ENCODE measurements around the gene TMEM229A.

DNA sequence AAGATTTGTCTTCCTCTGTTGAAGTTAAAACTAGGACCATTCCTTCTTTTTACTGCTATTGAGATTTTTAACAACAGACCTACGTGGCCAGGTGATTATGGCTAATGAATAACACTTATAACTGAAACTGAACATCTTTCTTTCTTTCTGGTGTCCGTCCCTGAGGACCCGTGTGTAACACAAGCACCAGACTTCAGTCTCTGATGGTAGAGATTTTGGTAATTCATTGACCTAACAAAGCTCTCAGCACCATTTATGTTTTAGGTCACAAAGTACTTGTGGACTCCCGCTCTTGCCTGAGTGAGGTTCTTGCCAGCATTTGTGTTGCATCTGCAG is 40.4 kb upstream of the TMEM229A start:
- TF ChIP-seq, protein P1, sequence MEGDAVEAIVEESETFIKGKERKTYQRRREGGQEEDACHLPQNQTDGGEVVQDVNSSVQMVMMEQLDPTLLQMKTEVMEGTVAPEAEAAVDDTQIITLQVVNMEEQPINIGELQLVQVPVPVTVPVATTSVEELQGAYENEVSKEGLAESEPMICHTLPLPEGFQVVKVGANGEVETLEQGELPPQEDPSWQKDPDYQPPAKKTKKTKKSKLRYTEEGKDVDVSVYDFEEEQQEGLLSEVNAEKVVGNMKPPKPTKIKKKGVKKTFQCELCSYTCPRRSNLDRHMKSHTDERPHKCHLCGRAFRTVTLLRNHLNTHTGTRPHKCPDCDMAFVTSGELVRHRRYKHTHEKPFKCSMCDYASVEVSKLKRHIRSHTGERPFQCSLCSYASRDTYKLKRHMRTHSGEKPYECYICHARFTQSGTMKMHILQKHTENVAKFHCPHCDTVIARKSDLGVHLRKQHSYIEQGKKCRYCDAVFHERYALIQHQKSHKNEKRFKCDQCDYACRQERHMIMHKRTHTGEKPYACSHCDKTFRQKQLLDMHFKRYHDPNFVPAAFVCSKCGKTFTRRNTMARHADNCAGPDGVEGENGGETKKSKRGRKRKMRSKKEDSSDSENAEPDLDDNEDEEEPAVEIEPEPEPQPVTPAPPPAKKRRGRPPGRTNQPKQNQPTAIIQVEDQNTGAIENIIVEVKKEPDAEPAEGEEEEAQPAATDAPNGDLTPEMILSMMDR (IDR thresholded peaks at IDR 0.05), result no peak
- no peak for TF ChIP-seq POLR2A (IDR thresholded peaks at IDR 0.05)

Measured in heart left ventricle (tissue), 13 donors.